HepG2 (cell line): ENCODE data around the gene TGM1. TPM values are rescaled to one million over a fixed set of nuclear protein-coding genes. Genes with fewer than 3 reads are reported as not detected.
A peak's percentile ranks its signal among the peaks of the same experiment; 100 is the strongest.

Source experiments
- AGO2 ChIP-seq: fragments of 200-400 bp; formaldehyde crosslinking; optimal IDR thresholded peaks from 2 replicates; pipeline ENCODE3; 2017; ENCODE audit warnings: mild to moderate bottlenecking, low read depth, low read length, moderate library complexity
- CCAR2 ChIP-seq: fragments of 200-400 bp; formaldehyde crosslinking; optimal IDR thresholded peaks from 2 replicates; pipeline ENCODE3; 2018; ENCODE audit warnings: low read depth, mild to moderate bottlenecking, low read length, moderate library complexity
- GABPB1 ChIP-seq: IDR thresholded peaks from 2 replicates; pipeline ENCODE4 v1.6.1; 2016; ENCODE audit warnings: mild to moderate bottlenecking, missing genetic modification reagents, moderate library complexity, missing compliant biosample characterization
- HNF4A ChIP-seq: sonication (generic); formaldehyde crosslinking; IDR thresholded peaks from 2 replicates; pipeline ENCODE4 v1.4.0; 2020; ENCODE audit warnings: missing genetic modification reagents
- IRX3 ChIP-seq: sonication (generic); formaldehyde crosslinking; IDR thresholded peaks from 2 replicates; pipeline ENCODE4 v1.8.1; 2023; ENCODE audit warnings: mild to moderate bottlenecking, low read depth, missing genetic modification reagents, borderline replicate concordance
- NFE2L1 ChIP-seq: sonication (generic); formaldehyde crosslinking; IDR thresholded peaks from 2 replicates; pipeline ENCODE4 v1.4.0; 2020; ENCODE audit warnings: missing genetic modification reagents, mild to moderate bottlenecking, borderline replicate concordance
- NR2F2 ChIP-seq: IDR thresholded peaks from 2 replicates; pipeline ENCODE4 v1.6.1; 2012; ENCODE audit warnings: low read depth, inconsistent platforms, borderline replicate concordance
- PAWR ChIP-seq: sonication (generic); formaldehyde crosslinking; IDR thresholded peaks from 2 replicates; pipeline ENCODE4 v1.4.0; 2020; ENCODE audit warnings: missing genetic modification reagents, mild to moderate bottlenecking, borderline replicate concordance
- RBM39 ChIP-seq: fragments of 200-400 bp; formaldehyde crosslinking; IDR thresholded peaks from one replicate; pipeline ENCODE4 v1.6.1; 2018; ENCODE audit warnings: antibody characterized with exemption, mild to moderate bottlenecking, low read depth, low read length; ENCODE audit not compliant: poor library complexity, severe bottlenecking
- RFXANK ChIP-seq: IDR thresholded peaks from 2 replicates; pipeline ENCODE4 v1.6.1; 2016
- ZNF234 ChIP-seq: sonication (generic); formaldehyde crosslinking; conservative IDR thresholded peaks from 2 replicates; pipeline ENCODE4 v1.5.1; 2020; ENCODE audit warnings: mild to moderate bottlenecking, missing genetic modification reagents
- ZNF282 ChIP-seq: fragments of 450-650 bp; IDR thresholded peaks from 2 replicates; pipeline ENCODE4 v1.6.1; 2018; ENCODE audit not compliant: partially characterized antibody
- ZNF451 ChIP-seq: sonication (generic); formaldehyde crosslinking; IDR thresholded peaks from 2 replicates; pipeline ENCODE4 v1.5.0; 2020; ENCODE audit warnings: mild to moderate bottlenecking, missing genetic modification reagents
- ZNF563 ChIP-seq: sonication (generic); formaldehyde crosslinking; IDR thresholded peaks from 2 replicates; pipeline ENCODE4 v1.8.0; 2022; ENCODE audit warnings: mild to moderate bottlenecking, moderate library complexity, missing genetic modification reagents
- ZSCAN25 ChIP-seq: sonication (generic); formaldehyde crosslinking; IDR thresholded peaks from 2 replicates; pipeline ENCODE4 v1.8.0; 2022; ENCODE audit warnings: mild to moderate bottlenecking, missing genetic modification reagents
- polyA plus RNA-seq, 8 experiments: library from polyadenylated mRNA; depleted of rRNA in 3 of 8; stranded (reverse) in 7 of 8; unstranded in 1 of 8; fragments of >200 nt; fragmentation: Illumina TruSeq in 4 of 8; extraction: Trizol in 4 of 8; gene quantifications; 2 replicates each; pipeline versions ENCODE4 v1.2.1 to v1.2.3, GENCODE V29; 2011 to 2016; ENCODE audit warnings: low read depth in 4 of 8, missing spikeins in 1 of 8, mixed read lengths in 1 of 8; ENCODE audit not compliant: insufficient read depth in 1 of 8
- total RNA-seq, 5 experiments: library from RNA; depleted of rRNA; stranded (reverse); fragments of >200 nt; fragmentation: Illumina TruSeq; extraction: Trizol; gene quantifications; 2 replicates each; pipeline ENCODE4 v1.2.3, GENCODE V29; 2016; ENCODE audit warnings: low read depth in 1 of 5
- TF ChIP-seq, protein P1 (sequence below): IDR thresholded peaks from 2 replicates; pipeline ENCODE4 v1.6.1; 2018; ENCODE audit warnings: missing genetic modification reagents
- TF ChIP-seq, protein P2 (sequence below): sonication (generic); formaldehyde crosslinking; IDR thresholded peaks from 2 replicates; pipeline ENCODE4 v1.4.0; 2020; ENCODE audit warnings: missing genetic modification reagents, borderline replicate concordance
- TF ChIP-seq, protein P3 (sequence below), 2 experiments: sonication (generic) in 1 of 2; formaldehyde crosslinking in 1 of 2; IDR thresholded peaks; 2 replicates each; pipeline versions ENCODE4 v1.4.0 to v1.6.1; 2016 to 2020; ENCODE audit warnings: borderline replicate concordance in 1 of 2, low read depth in 1 of 2, mild to moderate bottlenecking in 1 of 2, missing genetic modification reagents in 1 of 2

TGM1 gene
- total and polyA plus RNA-seq, 2 of the 13 experiments (the other 11 are each of a cell fraction or from before 2014, with no cell fraction given) = 3.2 to 10.6 TPM

DNA sequence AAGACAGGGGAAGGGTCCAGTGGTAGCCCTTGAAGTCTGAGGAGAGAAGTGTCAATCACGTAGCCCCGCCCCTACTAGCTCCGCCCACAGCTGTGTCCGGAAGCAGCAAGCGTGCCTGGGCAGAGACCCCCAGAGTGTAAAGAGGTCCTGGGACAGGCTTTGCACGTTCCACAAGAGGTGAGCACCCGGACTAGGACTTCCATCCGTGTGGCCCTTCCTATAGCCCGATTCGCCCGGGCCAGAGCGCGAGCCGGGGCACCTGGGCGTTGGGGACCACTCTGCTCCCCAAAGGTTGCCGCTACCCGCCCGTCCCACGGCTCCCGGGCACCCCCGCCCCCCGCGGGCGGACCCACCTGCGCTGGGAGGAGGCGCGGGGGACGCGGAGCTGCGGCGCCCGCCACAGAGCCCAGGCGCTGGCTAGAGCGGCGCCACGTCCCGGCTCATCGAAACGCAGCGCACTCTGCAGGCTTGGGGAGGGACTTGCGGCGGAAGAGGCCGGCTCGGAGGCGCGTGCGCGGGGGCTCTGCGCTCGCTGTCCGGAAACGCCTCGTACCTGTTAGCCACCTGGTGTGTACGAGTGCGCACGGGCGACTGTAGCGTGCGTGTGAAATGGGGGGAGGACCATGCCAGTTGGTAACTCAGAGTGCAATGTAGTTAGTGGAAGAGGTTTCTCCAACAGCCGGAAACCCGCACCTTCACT lies 8.3 kb upstream of the TGM1 start, which contains the start of gene RABGGTA (continued):
- TF ChIP-seq GABPB1 (peak; percentile 97), AGO2 (peak; percentile 98), NFE2L1 (CRISPR knock-in tag) (no peak), PAWR (peak; percentile 42; the same call in 1 of the 2 replicates), RBM39 (peak; percentile 100), IRX3 (peak; percentile 90), ZNF563 (CRISPR knock-in tag) (peak; percentile 99), HNF4A (CRISPR knock-in tag) (peak; percentile 61), ZNF451 (CRISPR knock-in tag) (peak; percentile 100), RFXANK (CRISPR knock-in tag) (peak; percentile 95), ZNF234 (peak; percentile 97; the same call in 1 of the 2 replicates), ZSCAN25 (peak; percentile 94), CCAR2 (peak; percentile 93), NR2F2 (no peak), ZNF282 (no peak)
- TF ChIP-seq, protein P1, sequence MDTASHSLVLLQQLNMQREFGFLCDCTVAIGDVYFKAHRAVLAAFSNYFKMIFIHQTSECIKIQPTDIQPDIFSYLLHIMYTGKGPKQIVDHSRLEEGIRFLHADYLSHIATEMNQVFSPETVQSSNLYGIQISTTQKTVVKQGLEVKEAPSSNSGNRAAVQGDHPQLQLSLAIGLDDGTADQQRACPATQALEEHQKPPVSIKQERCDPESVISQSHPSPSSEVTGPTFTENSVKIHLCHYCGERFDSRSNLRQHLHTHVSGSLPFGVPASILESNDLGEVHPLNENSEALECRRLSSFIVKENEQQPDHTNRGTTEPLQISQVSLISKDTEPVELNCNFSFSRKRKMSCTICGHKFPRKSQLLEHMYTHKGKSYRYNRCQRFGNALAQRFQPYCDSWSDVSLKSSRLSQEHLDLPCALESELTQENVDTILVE = peak; percentile 98; the same call in 1 of the 2 replicates
- TF ChIP-seq, protein P2, sequence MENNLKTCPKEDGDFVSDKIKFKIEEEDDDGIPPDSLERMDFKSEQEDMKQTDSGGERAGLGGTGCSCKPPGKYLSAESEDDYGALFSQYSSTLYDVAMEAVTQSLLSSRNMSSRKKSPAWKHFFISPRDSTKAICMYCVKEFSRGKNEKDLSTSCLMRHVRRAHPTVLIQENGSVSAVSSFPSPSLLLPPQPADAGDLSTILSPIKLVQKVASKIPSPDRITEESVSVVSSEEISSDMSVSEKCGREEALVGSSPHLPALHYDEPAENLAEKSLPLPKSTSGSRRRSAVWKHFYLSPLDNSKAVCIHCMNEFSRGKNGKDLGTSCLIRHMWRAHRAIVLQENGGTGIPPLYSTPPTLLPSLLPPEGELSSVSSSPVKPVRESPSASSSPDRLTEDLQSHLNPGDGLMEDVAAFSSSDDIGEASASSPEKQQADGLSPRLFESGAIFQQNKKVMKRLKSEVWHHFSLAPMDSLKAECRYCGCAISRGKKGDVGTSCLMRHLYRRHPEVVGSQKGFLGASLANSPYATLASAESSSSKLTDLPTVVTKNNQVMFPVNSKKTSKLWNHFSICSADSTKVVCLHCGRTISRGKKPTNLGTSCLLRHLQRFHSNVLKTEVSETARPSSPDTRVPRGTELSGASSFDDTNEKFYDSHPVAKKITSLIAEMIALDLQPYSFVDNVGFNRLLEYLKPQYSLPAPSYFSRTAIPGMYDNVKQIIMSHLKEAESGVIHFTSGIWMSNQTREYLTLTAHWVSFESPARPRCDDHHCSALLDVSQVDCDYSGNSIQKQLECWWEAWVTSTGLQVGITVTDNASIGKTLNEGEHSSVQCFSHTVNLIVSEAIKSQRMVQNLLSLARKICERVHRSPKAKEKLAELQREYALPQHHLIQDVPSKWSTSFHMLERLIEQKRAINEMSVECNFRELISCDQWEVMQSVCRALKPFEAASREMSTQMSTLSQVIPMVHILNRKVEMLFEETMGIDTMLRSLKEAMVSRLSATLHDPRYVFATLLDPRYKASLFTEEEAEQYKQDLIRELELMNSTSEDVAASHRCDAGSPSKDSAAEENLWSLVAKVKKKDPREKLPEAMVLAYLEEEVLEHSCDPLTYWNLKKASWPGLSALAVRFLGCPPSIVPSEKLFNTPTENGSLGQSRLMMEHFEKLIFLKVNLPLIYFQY (CRISPR knock-in tag) = peak; percentile 98
- TF ChIP-seq, protein P3, sequence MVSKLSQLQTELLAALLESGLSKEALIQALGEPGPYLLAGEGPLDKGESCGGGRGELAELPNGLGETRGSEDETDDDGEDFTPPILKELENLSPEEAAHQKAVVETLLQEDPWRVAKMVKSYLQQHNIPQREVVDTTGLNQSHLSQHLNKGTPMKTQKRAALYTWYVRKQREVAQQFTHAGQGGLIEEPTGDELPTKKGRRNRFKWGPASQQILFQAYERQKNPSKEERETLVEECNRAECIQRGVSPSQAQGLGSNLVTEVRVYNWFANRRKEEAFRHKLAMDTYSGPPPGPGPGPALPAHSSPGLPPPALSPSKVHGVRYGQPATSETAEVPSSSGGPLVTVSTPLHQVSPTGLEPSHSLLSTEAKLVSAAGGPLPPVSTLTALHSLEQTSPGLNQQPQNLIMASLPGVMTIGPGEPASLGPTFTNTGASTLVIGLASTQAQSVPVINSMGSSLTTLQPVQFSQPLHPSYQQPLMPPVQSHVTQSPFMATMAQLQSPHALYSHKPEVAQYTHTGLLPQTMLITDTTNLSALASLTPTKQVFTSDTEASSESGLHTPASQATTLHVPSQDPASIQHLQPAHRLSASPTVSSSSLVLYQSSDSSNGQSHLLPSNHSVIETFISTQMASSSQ (IDR thresholded peaks at IDR 0.05; ENCODE audit: low read depth) = peak; percentile 46; the same call in 1 of the 2 replicates
- TF ChIP-seq, protein P3 (CRISPR knock-in tag; IDR thresholded peaks at IDR 0.05; ENCODE audit: borderline replicate concordance) = peak; percentile 96
